Measurements from ENCODE around the gene CDH4.

DNA sequence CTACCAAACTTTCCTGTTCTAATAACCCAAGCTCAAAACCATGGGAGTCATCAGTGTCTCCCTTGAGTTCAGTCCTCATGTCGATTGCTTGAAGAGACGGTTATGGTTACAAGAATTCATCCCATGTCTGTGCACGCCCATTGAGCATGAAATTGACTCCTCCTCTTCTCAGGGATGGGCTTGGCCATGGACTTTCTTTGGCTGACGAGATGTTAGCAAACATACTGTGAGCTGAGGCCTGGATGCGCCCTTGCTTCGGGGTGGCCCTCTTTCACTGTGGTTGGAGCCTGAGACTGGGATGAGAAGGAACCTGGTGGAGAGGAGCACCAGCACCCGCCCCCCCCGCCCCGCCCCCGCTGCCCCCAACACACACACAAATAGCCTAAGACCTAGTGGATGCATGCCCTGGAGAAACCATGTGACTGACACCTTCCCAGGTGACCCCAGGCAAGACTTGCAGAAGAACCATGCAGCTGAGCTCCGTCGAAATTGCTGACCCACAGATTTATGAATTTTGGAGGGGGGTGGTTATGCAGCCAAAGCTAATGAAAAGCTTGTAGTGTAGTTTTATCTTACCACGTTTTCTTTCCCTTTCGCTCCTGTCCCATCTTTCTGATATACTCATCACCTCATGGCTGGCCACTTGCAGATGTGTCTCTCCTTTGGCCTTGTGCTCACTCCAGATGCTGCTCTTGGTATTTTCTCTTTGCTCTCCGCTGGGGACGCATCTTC, 231.4 kb downstream of the CDH4 start:
- TF ChIP-seq POLR2A (IDR thresholded peaks at IDR 0.05): no peak
- TF ChIP-seq, protein P1, sequence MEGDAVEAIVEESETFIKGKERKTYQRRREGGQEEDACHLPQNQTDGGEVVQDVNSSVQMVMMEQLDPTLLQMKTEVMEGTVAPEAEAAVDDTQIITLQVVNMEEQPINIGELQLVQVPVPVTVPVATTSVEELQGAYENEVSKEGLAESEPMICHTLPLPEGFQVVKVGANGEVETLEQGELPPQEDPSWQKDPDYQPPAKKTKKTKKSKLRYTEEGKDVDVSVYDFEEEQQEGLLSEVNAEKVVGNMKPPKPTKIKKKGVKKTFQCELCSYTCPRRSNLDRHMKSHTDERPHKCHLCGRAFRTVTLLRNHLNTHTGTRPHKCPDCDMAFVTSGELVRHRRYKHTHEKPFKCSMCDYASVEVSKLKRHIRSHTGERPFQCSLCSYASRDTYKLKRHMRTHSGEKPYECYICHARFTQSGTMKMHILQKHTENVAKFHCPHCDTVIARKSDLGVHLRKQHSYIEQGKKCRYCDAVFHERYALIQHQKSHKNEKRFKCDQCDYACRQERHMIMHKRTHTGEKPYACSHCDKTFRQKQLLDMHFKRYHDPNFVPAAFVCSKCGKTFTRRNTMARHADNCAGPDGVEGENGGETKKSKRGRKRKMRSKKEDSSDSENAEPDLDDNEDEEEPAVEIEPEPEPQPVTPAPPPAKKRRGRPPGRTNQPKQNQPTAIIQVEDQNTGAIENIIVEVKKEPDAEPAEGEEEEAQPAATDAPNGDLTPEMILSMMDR (IDR thresholded peaks at IDR 0.05): no peak
